ENCODE results near the gene KCNMA1.

KCNMA1 gene

GRCh38 chr10:77387247-77387646, 250.4 kb downstream of the KCNMA1 start:
- no peak for FAIRE-seq

DNA sequence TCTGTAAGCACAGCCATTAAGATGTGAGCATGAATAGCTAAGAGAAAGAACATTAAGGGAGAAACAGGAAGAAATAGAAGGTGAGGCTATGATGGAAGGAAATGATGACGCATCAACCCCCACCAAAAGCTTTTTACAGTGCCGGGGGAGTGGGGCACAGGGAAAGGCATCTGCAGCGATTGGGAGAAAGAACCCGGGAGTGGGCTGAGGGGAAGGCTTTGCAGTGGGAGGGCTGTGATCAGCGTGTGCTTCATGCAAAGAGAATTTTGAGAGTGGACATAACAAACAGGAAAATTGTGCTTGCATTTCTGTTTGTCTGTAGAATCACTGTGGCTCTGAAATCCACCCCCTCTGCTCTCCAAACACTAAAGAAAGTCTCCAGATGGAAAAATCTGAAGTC, 250.8 kb downstream of the KCNMA1 start:
- FAIRE-seq: no peak

- FAIRE-seq: no peak
Observed at GRCh38 chr10:77386365-77386764, 251.2 kb downstream of the KCNMA1 start.

DNA sequence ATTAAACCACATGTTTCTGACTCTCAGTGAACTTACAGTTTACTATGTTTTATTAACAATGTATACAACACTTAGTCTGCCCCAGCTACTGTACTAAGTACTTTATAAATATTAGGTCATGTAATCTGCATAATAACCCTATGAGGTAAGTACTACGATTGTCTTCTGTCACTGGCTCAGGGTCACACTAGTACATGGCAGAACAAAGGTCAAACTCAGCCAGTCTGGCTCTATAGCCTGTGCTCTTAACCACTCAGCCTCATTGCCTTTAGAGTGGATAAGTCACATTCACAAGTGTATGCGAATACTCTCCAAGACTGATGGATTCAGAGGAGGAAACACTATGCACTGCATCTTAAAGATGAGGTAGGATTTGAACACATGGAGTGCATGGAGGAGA, 252.3 kb downstream of the KCNMA1 start:
- no peak for FAIRE-seq

DNA sequence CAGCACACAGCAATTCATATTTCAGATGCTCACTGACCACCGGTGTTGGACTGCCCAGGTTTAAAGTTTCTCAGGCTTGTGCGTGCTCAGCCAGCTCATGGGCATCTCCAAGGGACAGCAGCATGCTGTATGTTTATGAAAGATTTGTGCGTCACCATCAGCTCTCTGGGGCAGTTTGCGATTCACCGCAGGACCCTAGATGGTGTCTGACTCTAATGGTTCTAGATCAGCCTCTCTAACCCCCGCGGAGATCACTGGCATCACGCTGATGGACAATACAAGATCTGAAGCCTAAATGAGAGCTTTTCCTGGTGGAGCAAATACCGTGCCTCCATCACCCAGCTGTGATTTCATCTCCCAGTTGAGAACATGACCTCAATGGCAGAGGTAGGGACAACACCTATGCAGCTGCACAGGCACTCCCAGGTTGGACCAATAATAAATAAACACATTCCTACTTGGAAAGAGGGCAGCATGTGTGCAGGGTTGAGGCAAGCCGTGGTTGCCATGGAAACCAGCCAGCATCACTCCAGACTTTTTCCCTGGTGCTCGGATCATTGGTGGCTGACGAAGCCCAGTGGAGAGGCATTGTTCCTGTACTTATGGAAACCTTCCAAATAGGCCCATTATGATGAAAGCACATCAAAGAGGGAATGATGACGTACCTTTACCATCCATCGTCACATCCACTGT, 253.6 kb downstream of the KCNMA1 start:
- FAIRE-seq: no peak

- FAIRE-seq: no peak
Observed at GRCh38 chr10:77381750-77382149, 255.9 kb downstream of the KCNMA1 start.

DNA sequence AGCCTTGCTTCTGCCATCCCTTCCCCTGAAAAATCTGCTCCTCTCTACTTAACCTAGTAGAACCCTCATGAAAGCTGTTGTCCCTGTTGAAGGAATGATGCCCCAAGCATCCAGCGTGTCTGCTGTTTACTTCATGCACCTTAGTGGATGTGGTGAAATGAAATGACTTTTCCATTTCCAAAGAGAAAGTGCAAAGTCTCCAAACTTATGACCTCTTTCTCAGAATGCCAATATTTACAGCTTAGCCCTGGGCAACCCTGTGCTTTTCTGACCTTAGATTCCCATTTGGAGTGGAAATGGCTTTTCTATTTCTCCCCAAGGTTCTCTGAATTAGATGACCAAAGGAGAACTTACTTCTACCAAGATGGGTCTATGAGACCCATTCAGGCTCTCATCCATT, 256.9 kb downstream of the KCNMA1 start:
- no peak for FAIRE-seq

DNA sequence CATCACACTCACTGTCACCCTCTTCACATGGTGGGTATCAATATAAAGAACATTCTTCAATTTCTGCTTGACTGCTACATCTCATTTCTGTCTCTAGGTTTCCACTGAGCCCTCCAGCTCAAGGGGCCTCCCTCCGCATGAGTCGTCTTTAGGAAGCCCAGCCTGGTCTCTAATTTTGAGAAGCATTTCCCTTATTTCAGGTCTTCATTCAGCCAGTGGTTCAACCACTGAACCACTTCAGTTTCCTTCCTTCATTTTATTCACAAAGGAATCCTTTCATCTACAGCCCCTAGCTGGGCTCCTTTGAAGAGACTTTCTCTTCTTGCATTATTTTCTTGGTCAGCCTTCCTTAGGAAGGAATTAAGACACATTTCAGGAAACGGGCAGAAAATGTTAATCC, 257.4 kb downstream of the KCNMA1 start:
- FAIRE-seq: no peak

- FAIRE-seq: no peak
Observed at GRCh38 chr10:77378366-77379349, 258.9 kb downstream of the KCNMA1 start.

GRCh38 chr10:77377678-77378352, 259.8 kb downstream of the KCNMA1 start:
- FAIRE-seq: no peak

DNA sequence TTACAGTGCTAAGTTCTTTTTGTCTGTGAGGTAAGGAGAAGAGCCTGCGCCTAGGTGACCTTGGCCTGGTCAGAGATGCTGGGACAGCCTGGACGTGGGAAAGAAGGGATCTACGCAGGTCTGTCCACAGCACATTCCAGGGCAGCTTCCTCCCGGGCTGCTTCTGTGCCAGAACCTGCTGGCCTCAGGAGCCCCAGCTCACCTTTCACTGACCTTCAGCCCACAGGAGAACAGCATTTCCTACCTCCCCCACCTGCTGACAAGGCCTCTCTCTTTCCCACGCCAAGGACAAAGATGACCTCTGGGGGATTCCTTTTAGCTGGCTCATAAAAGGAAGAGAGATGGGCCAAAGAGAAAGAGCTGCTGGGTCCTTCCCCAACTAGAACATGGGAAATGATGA, 260.6 kb downstream of the KCNMA1 start:
- FAIRE-seq: no peak

GRCh38 chr10:77374189-77374656, 263.4 kb downstream of the KCNMA1 start:
- FAIRE-seq: no peak

DNA sequence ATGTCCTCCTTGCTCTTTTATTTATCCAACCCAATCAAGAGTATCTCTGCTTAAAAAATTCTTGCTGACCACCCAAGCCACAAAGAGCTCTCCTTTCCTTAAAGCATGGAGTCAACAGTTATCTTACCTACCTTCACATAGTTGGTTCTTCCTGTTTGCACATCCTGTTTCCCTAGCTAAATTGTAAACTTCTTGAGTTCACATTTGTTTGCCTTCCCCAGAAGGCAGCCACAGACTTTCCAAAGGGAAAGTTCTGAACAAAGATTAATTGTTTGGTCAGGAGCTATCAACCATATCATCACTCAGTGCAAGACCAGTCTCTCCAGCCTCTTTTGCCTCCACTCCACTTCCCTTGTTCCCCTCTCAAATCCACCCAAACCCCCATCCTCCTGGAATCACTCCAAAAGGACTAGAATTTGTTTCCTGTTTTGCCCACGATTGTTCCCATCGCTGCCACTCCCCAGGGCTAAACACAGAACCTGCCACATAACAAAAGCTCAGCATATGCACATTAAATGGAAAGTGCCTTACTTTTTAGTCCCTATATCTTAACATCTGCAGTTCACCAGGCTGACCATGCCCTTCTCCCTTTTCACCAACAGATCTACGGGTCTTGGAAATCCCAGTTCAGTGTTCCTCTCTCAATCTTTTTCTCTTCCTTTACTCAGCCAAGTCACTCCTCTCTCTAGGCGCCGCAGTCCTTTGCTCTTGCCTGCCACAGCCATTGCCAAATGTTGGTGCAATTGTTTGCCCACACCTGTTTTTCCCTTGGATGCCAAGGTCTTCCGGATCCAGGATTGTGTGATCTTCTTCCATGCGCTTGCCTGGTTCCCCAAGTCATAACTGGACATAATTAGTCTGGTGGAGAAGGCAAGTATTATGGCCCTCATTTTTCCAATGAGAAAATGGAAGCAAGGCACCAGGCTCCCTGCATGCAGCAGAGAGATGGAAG, 265.5 kb downstream of the KCNMA1 start:
- FAIRE-seq: no peak

DNA sequence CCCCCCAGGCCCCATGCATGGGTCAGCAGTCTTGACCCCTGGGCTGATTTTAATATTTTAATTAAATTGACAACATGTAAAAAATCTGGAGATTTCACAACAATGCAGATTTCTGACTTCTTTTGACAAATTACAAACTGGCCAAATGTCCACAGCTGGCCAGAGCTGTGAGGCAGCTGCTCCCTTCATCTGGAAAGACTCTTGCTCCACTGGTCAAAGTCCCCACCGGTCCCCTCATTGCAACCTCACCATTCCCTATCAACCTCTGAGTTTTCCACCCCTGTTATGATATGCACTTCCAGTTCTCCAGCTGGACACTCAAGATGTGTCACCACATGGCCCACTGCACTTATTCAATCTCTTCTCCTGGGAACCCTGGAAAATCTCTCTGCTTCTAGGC, 266.2 kb downstream of the KCNMA1 start:
- FAIRE-seq: no peak

DNA sequence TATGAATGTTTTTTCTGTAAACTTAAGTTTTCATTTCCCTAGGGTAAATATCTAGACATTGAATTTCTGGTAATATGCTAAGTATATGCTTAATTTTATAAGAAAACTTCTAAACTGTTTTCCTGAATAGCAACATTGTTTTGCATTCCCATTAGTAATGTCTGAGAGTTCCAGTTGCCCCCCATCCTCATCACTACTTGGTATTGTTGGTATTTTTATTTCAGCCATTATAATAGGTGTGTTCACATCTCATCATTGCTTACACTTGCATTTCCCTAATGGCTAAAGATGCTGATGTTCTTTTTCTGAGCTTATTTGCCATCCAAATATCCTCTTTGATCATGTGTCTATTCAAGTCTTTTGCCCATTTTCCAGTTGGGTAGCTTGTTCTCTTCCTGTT, 269.6 kb downstream of the KCNMA1 start:
- FAIRE-seq: no peak

DNA sequence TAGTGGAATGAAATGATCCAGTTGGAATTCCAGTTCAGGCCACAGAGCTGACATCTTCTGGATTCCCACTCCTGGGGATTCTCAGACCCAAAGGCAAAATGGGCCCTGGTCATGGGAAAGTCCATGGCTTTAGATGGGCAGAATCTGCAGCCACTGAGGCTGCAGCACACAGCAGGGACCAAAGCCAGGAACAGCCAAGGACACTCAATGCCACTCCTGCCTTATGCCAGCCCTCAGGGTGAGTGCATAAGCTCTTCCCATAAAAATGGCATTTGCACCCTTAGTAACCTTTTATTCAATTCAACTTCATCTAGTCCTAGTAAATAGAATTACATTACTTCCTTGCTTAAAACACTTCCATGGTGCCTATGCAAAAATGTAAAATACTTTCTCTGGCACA, 274.4 kb downstream of the KCNMA1 start:
- no peak for FAIRE-seq

- FAIRE-seq: no peak
Observed at GRCh38 chr10:77361831-77362230, 275.8 kb downstream of the KCNMA1 start.

DNA sequence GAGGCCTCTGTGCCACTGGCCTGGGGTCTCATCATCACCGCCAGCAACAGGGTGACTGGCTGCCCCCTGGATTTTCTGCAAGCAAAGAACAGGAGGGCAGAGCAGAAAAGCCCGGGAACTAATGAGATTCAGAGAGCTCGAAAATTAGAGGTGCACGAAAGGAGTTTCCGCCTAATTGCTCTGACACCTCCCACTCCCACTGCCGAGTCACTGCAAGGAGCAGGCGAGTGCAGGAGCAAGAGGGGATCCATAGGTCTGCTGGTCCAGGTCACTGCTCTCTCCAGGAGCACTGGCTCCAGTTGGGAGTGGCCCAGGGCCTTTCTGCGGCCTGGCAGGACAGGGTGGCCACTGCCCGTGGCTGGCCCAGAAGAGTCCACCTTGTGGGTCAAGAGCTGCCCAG, 276.2 kb downstream of the KCNMA1 start:
- FAIRE-seq: no peak

DNA sequence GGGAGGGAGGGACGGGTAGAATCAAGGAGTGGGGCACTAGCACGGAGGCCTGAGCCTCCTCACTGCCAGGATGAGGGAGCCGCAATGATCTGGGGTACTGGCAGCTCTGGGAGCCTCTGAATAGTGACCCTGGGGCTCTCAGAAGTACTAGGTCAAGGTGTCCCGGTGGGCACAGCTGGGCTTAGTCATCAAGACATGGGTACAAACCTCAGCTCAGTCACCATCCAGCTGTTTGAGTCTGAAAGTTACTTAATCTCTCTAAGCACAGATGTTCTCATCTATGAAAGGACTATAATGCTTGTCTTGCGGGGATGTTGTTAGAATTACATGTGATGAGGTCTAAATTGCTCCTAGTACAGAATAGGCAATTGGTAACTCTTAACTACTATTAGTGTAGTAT, 276.8 kb downstream of the KCNMA1 start:
- FAIRE-seq: no peak

DNA sequence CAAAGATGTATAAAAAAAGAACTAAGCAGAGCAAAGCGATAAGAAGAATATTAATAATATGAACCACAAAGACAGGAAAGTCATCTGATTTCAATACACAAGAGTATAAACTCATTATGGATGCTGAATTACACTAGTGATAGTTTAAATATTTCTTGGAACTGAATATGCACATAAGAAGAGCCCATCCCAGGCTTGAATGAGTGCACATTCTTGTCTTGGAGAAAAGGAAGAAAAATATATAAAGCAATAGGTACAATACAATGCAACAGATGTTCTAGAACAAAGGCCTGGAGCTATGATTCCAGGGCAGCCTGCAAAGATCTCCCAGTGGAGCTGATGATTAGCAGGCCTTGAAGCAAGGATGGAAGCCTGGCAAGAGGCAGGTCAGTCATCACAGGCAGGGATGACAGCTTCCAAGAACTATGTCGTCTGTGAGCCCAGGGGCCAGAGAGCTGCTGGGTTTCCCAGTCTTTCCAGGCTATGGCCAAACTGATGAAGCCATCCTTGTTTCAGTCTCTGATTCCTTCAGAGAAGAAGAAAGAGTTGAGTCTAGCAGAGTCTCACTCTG, 277.6 kb downstream of the KCNMA1 start:
- no peak for FAIRE-seq

DNA sequence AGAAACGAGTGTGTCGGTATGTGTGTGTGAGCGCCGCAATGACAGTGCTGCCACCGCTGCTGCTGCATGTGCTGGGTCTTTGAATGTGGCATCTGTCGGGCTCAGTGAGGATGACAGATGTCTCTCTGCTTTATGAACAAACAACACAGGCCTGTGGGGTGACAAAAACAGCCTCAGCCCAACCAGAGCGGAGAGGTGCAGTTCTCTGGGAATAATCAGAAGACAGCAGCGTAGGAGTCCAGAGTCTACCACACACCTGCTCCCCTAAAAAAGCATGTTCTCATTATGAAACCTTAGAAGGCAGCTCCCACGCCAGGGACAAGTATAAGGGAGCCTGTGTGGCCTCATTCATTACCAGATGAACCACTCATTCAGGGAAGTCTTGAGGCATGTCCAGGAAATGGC, 278.3 kb downstream of the KCNMA1 start:
- no peak for FAIRE-seq

- no peak for FAIRE-seq
Observed at GRCh38 chr10:77358656-77359055, 279.0 kb downstream of the KCNMA1 start.
